ENCODE data around the gene INHA.

INHA gene

GRCh38 chr2:219571311-219572236, 536 bp upstream of the INHA start, which contains the start of gene OBSL1:
TSS of gene OBSL1 (minus strand) at chr2:219571539. CDS start at chr2:219571232, 307 bp downstream.
- peak; percentile 51 for DNase-seq (ENCODE audit: low spot score)
- TF ChIP-seq, protein P1, sequence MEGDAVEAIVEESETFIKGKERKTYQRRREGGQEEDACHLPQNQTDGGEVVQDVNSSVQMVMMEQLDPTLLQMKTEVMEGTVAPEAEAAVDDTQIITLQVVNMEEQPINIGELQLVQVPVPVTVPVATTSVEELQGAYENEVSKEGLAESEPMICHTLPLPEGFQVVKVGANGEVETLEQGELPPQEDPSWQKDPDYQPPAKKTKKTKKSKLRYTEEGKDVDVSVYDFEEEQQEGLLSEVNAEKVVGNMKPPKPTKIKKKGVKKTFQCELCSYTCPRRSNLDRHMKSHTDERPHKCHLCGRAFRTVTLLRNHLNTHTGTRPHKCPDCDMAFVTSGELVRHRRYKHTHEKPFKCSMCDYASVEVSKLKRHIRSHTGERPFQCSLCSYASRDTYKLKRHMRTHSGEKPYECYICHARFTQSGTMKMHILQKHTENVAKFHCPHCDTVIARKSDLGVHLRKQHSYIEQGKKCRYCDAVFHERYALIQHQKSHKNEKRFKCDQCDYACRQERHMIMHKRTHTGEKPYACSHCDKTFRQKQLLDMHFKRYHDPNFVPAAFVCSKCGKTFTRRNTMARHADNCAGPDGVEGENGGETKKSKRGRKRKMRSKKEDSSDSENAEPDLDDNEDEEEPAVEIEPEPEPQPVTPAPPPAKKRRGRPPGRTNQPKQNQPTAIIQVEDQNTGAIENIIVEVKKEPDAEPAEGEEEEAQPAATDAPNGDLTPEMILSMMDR (IDR thresholded peaks at IDR 0.05; ENCODE audit: extremely low read depth, missing control alignments): no peak

DNA sequence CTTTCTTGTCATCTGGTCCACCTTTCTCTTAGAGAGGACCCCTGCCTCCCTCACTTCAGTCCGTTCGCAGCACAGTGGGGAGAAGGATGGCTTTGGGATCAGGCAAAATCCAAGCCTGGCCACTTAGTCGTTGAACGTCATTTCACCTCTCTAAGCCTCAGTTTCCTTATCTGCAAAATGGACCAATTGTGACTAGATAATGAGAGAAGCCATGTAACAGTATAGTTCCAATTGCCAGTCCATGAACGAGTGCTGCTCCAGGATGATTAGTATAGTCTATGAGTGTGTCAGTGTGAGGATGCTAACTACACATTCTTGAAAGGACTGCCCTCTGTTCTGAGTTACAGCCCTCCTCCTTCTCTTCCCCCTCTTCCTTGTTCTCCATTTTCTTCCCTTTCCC, 1.1 kb downstream of the INHA start:
- TF ChIP-seq, protein P1 (IDR thresholded peaks at IDR 0.05; ENCODE audit: extremely low read depth, missing control alignments): no peak
- DNase-seq (ENCODE audit: low spot score): no peak

DNA sequence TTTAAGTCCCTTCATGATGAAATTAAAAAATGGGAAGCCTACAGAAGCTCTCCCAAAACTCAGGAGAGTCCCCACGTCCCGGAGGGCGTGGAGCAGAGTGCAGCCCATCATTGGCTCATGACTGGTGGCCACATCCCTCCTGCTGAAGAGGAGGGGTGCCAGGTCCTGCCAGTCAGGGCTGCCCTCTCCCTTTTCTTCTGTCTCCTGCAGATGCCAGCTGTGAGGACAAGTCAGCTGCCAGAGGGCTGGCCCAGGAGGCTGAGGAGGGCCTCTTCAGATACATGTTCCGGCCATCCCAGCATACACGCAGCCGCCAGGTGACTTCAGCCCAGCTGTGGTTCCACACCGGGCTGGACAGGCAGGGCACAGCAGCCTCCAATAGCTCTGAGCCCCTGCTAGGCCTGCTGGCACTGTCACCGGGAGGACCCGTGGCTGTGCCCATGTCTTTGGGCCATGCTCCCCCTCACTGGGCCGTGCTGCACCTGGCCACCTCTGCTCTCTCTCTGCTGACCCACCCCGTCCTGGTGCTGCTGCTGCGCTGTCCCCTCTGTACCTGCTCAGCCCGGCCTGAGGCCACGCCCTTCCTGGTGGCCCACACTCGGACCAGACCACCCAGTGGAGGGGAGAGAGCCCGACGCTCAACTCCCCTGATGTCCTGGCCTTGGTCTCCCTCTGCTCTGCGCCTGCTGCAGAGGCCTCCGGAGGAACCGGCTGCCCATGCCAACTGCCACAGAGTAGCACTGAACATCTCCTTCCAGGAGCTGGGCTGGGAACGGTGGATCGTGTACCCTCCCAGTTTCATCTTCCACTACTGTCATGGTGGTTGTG, 2.6 kb downstream of the INHA start:
- TF ChIP-seq, protein P1 (IDR thresholded peaks at IDR 0.05; ENCODE audit: extremely low read depth, missing control alignments): no peak
- DNase-seq (ENCODE audit: low spot score): no peak

DNA sequence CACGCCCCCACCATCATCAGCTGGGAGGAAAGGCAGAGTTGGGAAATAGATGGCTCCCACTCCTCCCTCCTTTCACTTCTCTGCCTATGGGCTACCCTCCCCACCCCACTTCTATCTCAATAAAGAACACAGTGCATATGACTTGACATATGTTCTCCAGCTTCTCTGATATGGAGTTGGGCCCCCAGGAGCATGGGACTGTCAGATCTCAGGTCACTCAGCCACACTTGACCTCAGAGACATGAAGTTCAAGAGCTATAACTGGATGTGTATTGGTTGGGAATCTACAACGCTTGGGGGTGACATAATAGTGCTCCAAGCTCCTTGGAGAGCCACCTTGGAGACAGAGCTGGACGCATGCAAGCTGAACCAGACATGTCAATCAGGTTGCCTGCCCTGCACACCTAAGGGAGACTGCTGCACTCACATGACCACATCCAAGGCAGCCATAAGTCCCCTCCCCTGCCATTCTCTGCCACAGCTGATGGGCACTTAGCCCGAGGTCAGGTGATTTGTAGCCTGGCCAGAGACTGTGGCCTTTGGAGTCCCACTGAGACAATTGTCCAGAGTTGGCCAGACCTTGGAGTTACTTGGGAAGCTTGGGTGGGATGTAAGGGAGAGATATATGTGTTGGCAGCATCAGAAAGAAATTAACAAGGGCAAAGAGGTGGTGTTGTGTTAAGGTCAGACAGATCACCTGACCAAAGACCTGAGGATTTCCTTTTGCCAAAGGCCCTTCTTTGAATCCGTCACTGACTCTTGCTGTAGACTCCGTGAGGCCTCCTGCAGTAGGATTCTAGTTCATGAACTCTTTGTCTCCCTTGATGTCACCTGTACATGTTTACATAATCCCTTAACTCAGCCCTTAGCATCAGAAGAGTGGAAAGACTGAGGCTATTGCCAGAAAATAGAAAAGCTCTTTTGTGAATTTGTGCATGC, 3.7 kb downstream of the INHA start:
- TF ChIP-seq, protein P1 (IDR thresholded peaks at IDR 0.05; ENCODE audit: extremely low read depth, missing control alignments): no peak
- no peak for DNase-seq (ENCODE audit: low spot score)

GRCh38 chr2:219576505-219577388, 4.6 kb downstream of the INHA start:
- DNase-seq (ENCODE audit: low spot score): no peak
- TF ChIP-seq, protein P1 (IDR thresholded peaks at IDR 0.05; ENCODE audit: extremely low read depth, missing control alignments): no peak
